ENCODE data around the gene SMURF1.

SMURF1 gene

DNA sequence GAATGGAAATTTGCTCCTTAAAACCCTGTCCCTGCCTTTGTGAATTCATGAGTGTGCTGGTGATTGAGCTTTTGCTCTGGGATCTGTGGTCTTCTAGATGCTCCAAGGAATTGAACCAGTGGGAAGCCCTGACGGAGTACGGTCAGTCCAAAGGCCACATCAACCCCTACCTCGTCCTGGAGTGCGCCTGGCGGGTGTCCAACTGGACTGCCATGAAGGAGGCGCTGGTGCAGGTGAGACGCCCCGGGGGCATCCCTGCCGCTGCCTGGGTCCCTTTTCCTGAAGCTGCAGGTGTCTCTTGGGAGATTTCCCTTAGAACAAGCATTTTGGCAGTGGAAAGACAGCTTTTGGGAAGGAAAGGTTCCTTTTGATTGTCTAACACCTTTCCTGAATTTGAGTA is 165.2 kb downstream of the SMURF1 start:
- DNase-seq = no peak

Measured in stimulated activated naive CD4-positive, alpha-beta T cell (primary cell).